ENCODE measurements around the gene AVL9. TPM values are rescaled to one million over a fixed set of nuclear protein-coding genes. Genes with fewer than 3 reads are reported as not detected.
"Not testable (repeated sequence)": the region's sequence is repeated elsewhere in the genome, so short reads cannot be mapped to it uniquely, and the experiment has no call there.

The AVL9 gene
- total RNA-seq, 1 donor from 2014 or later: 17.7 TPM

DNA sequence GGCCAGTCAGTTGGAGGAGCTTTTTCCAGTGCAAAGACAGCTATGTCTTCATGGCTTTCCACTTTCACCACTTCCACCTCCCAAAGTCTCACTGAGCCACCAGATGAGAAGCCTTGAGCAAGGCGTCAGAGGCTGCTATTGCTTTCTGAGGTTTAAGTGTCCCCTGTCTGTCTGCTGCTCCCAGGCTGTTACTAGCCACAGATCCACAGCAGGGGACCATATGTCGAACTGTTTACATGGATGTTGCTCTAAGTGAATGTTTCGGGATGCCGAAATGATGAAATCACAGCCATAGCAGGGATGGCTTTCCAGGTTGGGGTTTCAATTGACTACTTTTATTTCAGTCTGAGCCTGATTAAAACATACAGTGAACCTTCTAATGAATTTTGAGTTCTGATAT is 88.5 kb downstream of the AVL9 start:
- Histone ChIP-seq H3K27me3 (ENCODE audit: control insufficient read depth in 3 of 3, insufficient read depth in 3 of 3, low read length in 3 of 3) (no peaks in the 10 kb centered on the region), H3K4me1 (ENCODE audit: control insufficient read depth in 3 of 3, insufficient read depth in 3 of 3, low read length in 3 of 3) (peaks cover 4 to 11% (median 10%) of the 10 kb centered on the region in 3 donors), H3K27ac (ENCODE audit: low read depth, low read length) (no peak overlapping the region), H3K4me3 (ENCODE audit: low read length in 3 of 3) (no peak overlapping the region), H3K36me3 (ENCODE audit: control insufficient read depth in 3 of 3, insufficient read depth in 3 of 3, low read length in 3 of 3) (peaks cover 28 to 49% (median 44%) of the 10 kb centered on the region in 3 donors), H3K9ac (ENCODE audit: low read depth in 1 of 3, low read length in 3 of 3) (no peak overlapping the region), H3K9me3 (ENCODE audit: control insufficient read depth in 3 of 3, low read length in 3 of 3) (no peaks in the 10 kb centered on the region)

DNA sequence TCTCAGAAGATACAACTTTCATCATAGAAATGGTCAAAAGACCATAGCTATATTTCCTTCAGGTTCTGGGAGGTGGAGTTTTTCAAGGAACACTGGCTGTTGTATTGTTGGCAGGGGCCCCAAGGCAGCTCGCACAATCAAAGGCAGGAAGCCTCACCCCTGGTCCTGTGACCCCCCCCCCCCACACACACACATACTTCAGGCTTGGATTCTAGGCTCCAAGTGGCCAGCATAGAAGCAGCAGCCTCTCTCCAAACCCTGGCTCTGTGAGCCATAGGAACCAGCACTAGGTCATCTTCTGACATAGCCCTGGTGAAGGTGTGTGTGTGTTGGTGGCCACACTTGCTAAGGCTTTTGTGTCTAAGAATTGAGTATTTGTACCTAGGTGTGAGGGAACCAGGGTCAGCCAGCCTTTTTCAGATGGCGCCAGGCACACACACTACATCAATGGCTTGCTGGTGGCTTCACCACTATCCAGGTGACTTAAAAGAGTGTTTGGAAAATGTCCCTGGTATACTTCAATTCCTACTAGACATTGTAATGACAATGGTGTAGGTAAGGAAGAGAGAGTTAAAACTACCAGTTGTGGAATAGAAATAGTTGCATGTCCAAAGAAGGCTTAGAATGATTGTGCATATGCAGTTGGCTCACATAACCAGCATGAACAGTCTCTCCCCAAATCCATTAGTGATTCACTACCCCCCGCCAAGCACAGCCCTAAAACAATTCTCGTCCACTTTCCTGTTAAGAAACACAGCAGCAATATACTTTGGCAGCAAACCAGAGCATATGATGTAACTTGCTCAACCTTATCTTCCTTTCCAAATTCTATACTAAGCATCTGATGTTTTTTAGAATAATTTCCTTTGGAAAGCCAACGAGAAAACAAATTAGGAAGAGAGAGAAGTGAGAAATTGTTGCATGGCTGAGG is 91.3 kb downstream of the AVL9 start:
- peaks cover 34 to 40% (median 38%) of the 10 kb centered on the region in 3 donors for H3K36me3 ChIP-seq (ENCODE audit: control insufficient read depth in 3 of 3, insufficient read depth in 3 of 3, low read length in 3 of 3)
- H3K27me3 ChIP-seq (ENCODE audit: control insufficient read depth in 3 of 3, insufficient read depth in 3 of 3, low read length in 3 of 3): no peaks in the 10 kb centered on the region
- peak overlapping the region in 1 of 3 donors; percentile 28 for H3K9ac ChIP-seq (ENCODE audit: low read depth in 1 of 3, low read length in 3 of 3)
- peak overlapping the region; percentile 34 for H3K27ac ChIP-seq (ENCODE audit: low read depth, low read length)
- no peaks in the 10 kb centered on the region for H3K9me3 ChIP-seq (ENCODE audit: control insufficient read depth in 3 of 3, low read length in 3 of 3)
- H3K4me3 ChIP-seq (ENCODE audit: low read length in 3 of 3): no peak overlapping the region
- H3K4me1 ChIP-seq (ENCODE audit: control insufficient read depth in 3 of 3, insufficient read depth in 3 of 3, low read length in 3 of 3): peaks cover 4 to 11% (median 10%) of the 10 kb centered on the region in 3 donors

DNA sequence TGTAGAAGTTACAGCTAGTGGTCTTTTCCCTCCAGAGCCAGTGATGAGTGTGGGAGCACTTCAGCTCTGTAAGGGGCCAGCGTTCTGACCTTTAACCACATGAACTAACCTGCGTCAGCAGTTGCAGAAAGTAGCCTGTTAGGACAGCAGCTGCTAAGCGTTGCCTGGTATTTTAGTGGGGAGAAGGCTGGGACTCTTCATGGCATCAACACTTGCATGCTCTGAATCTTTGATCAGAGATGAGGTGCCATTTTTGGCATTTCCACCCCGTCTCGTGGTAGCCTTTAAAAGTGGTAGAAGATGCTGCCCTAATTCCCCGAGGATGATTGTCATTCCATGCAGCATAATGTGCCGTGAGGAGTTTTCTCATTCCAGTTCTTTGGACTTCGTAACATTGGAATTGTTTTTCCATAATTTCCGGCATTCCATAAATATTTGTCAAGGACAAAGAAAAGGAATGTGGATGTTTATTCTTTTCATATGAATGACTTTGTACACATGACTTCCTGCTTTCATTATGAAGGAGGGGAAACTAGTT is 92.2 kb downstream of the AVL9 start:
- Histone ChIP-seq H3K36me3 (ENCODE audit: control insufficient read depth in 3 of 3, insufficient read depth in 3 of 3, low read length in 3 of 3) (peaks cover 26 to 37% (median 32%) of the 10 kb centered on the region in 3 donors), H3K4me3 (ENCODE audit: low read length in 3 of 3) (no peak overlapping the region), H3K9me3 (ENCODE audit: control insufficient read depth in 3 of 3, low read length in 3 of 3) (no peaks in the 10 kb centered on the region), H3K27me3 (ENCODE audit: control insufficient read depth in 3 of 3, insufficient read depth in 3 of 3, low read length in 3 of 3) (no peaks in the 10 kb centered on the region), H3K27ac (ENCODE audit: low read depth, low read length) (peak overlapping the region; percentile 13), H3K9ac (ENCODE audit: low read depth in 1 of 3, low read length in 3 of 3) (no peak overlapping the region), H3K4me1 (ENCODE audit: control insufficient read depth in 3 of 3, insufficient read depth in 3 of 3, low read length in 3 of 3) (peaks cover 4 to 11% (median 10%) of the 10 kb centered on the region in 3 donors)

DNA sequence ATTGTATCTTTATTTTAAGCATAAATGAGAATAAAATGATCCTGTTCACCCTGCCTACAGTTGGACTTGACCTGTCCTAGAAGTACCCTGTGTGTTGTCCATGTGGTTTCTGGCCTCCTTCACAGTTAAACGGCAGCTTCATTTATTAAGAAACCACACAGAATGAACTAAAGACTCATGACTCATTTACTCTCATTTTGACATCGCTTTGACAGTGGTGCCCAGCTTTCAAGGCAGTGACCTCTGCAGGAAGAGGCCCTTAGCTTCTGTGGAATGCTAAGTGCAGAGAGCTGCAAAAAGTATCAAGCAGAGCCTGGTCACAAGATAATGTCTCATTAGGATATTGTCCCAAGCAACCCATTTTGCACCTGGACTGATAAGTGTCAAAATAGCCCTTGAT is 93.4 kb downstream of the AVL9 start:
- no peak overlapping the region for H3K9ac ChIP-seq (ENCODE audit: low read depth in 1 of 3, low read length in 3 of 3)
- H3K36me3 ChIP-seq (ENCODE audit: control insufficient read depth in 3 of 3, insufficient read depth in 3 of 3, low read length in 3 of 3): peaks cover 22 to 33% (median 28%) of the 10 kb centered on the region in 3 donors

DNA sequence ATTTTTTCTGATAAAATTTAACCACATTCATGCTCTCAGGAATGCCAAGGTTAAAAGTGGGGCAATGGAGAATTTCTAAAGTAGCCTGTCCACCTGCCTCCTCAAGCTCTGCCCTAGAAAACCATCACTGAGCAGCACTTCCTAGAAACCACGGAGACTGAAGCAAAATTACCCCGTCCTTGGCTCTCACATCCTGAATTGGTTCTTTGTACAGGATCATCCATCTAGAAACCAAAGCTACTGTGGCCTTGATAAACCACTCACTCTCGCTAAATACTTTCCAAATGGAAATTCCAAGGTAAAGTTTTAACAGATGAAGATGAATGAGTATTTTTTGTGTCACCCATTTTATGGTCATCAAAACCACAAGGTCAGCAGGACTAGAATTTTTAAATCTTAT is 96.6 kb downstream of the AVL9 start:
- H3K9me3 ChIP-seq (ENCODE audit: control insufficient read depth in 3 of 3, low read length in 3 of 3): no peaks in the 10 kb centered on the region
- H3K27ac ChIP-seq (ENCODE audit: low read depth, low read length): no peak overlapping the region
- no peaks in the 10 kb centered on the region for H3K27me3 ChIP-seq (ENCODE audit: control insufficient read depth in 3 of 3, insufficient read depth in 3 of 3, low read length in 3 of 3)
- no peak overlapping the region for H3K4me3 ChIP-seq (ENCODE audit: low read length in 3 of 3)
- H3K4me1 ChIP-seq (ENCODE audit: control insufficient read depth in 3 of 3, insufficient read depth in 3 of 3, low read length in 3 of 3): peaks cover 4 to 5% (median 4%) of the 10 kb centered on the region in 3 donors
- H3K36me3 ChIP-seq (ENCODE audit: control insufficient read depth in 3 of 3, insufficient read depth in 3 of 3, low read length in 3 of 3): peaks cover 5 to 14% (median 12%) of the 10 kb centered on the region in 3 donors
- H3K9ac ChIP-seq (ENCODE audit: low read depth in 1 of 3, low read length in 3 of 3): no peak overlapping the region

More for the DNA sequence above, 93.4 kb downstream of the AVL9 start:
- H3K27ac ChIP-seq (ENCODE audit: low read depth, low read length): no peak overlapping the region
- no peaks in the 10 kb centered on the region for H3K9me3 ChIP-seq (ENCODE audit: control insufficient read depth in 3 of 3, low read length in 3 of 3)
- peaks cover 4 to 11% (median 10%) of the 10 kb centered on the region in 3 donors for H3K4me1 ChIP-seq (ENCODE audit: control insufficient read depth in 3 of 3, insufficient read depth in 3 of 3, low read length in 3 of 3)
- no peaks in the 10 kb centered on the region for H3K27me3 ChIP-seq (ENCODE audit: control insufficient read depth in 3 of 3, insufficient read depth in 3 of 3, low read length in 3 of 3)
- H3K4me3 ChIP-seq (ENCODE audit: low read length in 3 of 3): no peak overlapping the region

DNA sequence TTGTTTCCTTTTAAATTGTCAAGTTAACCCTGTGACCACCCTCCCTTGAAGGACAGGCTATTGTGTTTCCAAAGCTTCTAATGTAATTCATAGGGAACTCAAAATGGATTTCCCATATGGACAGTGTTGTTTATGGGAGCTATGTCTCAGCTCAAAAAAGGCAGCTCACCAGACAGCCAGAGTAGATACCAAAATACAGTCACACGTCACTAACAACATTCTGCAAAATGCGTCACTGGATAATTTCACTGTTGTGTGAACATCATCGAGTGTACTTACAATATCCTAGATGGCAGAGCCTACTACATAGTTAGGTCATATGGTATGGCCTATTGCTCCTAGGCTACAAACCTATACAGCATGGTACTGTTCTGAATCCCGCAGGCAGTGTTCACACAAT is 97.4 kb downstream of the AVL9 start:
- Histone ChIP-seq H3K4me1 (ENCODE audit: control insufficient read depth in 3 of 3, insufficient read depth in 3 of 3, low read length in 3 of 3) (no peaks in the 10 kb centered on the region), H3K9me3 (ENCODE audit: control insufficient read depth in 3 of 3, low read length in 3 of 3) (no peaks in the 10 kb centered on the region), H3K4me3 (ENCODE audit: low read length in 3 of 3) (no peak overlapping the region), H3K27me3 (ENCODE audit: control insufficient read depth in 3 of 3, insufficient read depth in 3 of 3, low read length in 3 of 3) (no peaks in the 10 kb centered on the region), H3K27ac (ENCODE audit: low read depth, low read length) (no peak overlapping the region), H3K9ac (ENCODE audit: low read depth in 1 of 3, low read length in 3 of 3) (no peak overlapping the region), H3K36me3 (ENCODE audit: control insufficient read depth in 3 of 3, insufficient read depth in 3 of 3, low read length in 3 of 3) (peaks cover 5 to 16% (median 12%) of the 10 kb centered on the region in 3 donors)

DNA sequence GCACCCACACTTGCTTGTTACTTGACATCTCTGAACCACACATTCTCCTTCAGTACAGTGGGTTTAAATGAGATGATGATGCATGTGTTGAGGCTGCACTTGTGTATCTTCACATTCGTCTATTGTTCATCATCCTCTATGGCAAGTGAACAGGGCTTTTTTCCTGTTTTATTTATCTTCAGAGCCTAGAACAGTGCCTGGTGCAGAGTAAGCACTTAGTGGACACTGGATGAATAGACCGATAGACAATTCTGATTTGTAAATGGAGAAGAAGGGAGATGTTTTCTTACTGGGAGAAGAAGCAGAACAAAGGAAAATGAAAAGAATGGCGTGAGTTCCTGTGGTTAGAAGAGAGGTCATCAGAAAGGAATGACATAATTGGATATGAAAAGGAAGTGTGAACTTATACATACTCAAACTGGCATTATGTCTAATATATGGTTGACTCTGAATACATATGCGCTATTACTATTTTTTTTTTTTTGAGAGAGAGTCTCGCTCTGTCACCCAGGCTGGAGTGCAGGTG is 99.7 kb downstream of the AVL9 start:
- no peaks in the 10 kb centered on the region for H3K9me3 ChIP-seq (ENCODE audit: control insufficient read depth in 3 of 3, low read length in 3 of 3)
- no peaks in the 10 kb centered on the region for H3K27me3 ChIP-seq (ENCODE audit: control insufficient read depth in 3 of 3, insufficient read depth in 3 of 3, low read length in 3 of 3)
- peaks cover 0 to 7% (median 7%) of the 10 kb centered on the region in 3 donors for H3K36me3 ChIP-seq (ENCODE audit: control insufficient read depth in 3 of 3, insufficient read depth in 3 of 3, low read length in 3 of 3)
- no peak overlapping the region for H3K4me3 ChIP-seq (ENCODE audit: low read length in 3 of 3)
- H3K9ac ChIP-seq (ENCODE audit: low read depth in 1 of 3, low read length in 3 of 3): no peak overlapping the region
- H3K4me1 ChIP-seq (ENCODE audit: control insufficient read depth in 3 of 3, insufficient read depth in 3 of 3, low read length in 3 of 3): no peaks in the 10 kb centered on the region
- no peak overlapping the region for H3K27ac ChIP-seq (ENCODE audit: low read depth, low read length)

DNA sequence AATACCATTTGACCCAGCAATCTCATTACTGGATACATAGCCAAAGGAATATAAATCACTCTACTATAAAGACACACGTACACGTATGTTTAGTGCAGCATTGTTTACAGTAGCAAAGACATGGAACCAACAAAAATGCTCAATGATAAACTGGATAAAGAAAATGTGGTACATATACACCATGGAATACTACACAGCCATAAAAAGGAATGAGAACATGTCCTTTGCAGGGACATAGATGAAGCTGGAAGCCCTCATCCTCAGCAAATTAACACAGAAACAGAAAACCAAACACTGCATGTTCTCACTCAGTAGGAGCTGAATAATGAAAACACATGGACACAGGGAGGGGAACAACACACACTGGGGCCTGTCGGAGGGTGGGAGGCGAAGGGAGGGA is 105.9 kb downstream of the AVL9 start:
- not testable (repeated sequence) for H3K4me3 ChIP-seq (ENCODE audit: low read length in 3 of 3); H3K9ac ChIP-seq (ENCODE audit: low read depth in 1 of 3, low read length in 3 of 3); H3K9me3 ChIP-seq (ENCODE audit: control insufficient read depth in 3 of 3, low read length in 3 of 3); H3K27me3 ChIP-seq (ENCODE audit: control insufficient read depth in 3 of 3, insufficient read depth in 3 of 3, low read length in 3 of 3); H3K36me3 ChIP-seq (ENCODE audit: control insufficient read depth in 3 of 3, insufficient read depth in 3 of 3, low read length in 3 of 3); H3K27ac ChIP-seq (ENCODE audit: low read depth, low read length); H3K4me1 ChIP-seq (ENCODE audit: control insufficient read depth in 3 of 3, insufficient read depth in 3 of 3, low read length in 3 of 3)

DNA sequence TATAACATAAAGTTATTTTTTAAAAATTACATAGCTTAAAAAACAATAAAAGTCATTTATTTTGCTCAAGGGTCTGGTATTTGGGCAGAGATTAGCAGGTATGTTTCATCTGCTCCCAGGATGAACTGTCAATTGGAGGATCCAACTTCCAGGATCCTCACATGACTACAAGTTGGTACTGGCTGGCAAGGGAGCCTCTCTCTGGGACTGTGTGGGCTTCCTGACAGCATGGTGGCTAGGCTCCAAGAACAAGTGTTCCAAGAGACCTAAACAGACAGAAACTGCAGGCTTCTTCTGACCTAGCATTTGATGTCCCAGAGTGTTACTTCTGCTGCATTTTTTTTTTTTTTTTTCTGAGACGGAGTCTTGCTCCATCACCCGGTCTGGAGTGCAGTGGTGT is 107.2 kb downstream of the AVL9 start:
- Histone ChIP-seq H3K36me3 (ENCODE audit: control insufficient read depth in 3 of 3, insufficient read depth in 3 of 3, low read length in 3 of 3) (peaks cover 0 to 3% (median 0%) of the 10 kb centered on the region in 3 donors), H3K4me3 (ENCODE audit: low read length in 3 of 3) (no peak overlapping the region), H3K9me3 (ENCODE audit: control insufficient read depth in 3 of 3, low read length in 3 of 3) (no peaks in the 10 kb centered on the region), H3K4me1 (ENCODE audit: control insufficient read depth in 3 of 3, insufficient read depth in 3 of 3, low read length in 3 of 3) (no peaks in the 10 kb centered on the region), H3K27me3 (ENCODE audit: control insufficient read depth in 3 of 3, insufficient read depth in 3 of 3, low read length in 3 of 3) (no peaks in the 10 kb centered on the region), H3K27ac (ENCODE audit: low read depth, low read length) (no peak overlapping the region), H3K9ac (ENCODE audit: low read depth in 1 of 3, low read length in 3 of 3) (no peak overlapping the region)

DNA sequence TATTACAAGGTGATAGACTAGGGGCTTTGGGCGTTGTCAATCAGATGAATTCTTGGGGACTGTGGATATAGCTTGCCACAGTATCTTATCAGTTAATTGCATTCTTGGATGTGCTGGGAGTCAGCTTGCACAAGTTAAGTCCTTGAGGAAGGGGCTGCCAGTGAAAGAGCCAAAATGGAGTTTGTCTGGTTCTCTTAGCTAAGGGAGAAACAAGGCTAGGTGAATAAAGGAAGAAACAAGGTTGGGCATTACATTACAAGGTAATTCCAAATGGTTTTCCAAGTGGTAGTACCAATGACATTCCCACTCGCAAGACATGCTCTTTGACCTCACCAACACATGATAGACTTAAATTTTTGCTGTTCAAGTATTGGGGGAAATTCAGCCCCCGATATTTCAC is 108.2 kb downstream of the AVL9 start:
- not testable (repeated sequence) for H3K4me3 ChIP-seq (ENCODE audit: low read length in 3 of 3); H3K9me3 ChIP-seq (ENCODE audit: control insufficient read depth in 3 of 3, low read length in 3 of 3); H3K9ac ChIP-seq (ENCODE audit: low read depth in 1 of 3, low read length in 3 of 3); H3K36me3 ChIP-seq (ENCODE audit: control insufficient read depth in 3 of 3, insufficient read depth in 3 of 3, low read length in 3 of 3); H3K4me1 ChIP-seq (ENCODE audit: control insufficient read depth in 3 of 3, insufficient read depth in 3 of 3, low read length in 3 of 3); H3K27me3 ChIP-seq (ENCODE audit: control insufficient read depth in 3 of 3, insufficient read depth in 3 of 3, low read length in 3 of 3); H3K27ac ChIP-seq (ENCODE audit: low read depth, low read length)
